Left lung (tissue), 10 donors: ENCODE measurements around the gene APEH. TPM values are rescaled to one million over a fixed set of nuclear protein-coding genes. Genes with fewer than 3 reads are reported as not detected.
"Not testable (repeated sequence)": the region's sequence is repeated elsewhere in the genome, so short reads cannot be mapped to it uniquely, and the experiment has no call there.

ENCODE experiments used
- ATAC-seq: fragments of 200-7000 bp; cut with Tn5 transposase; one replicate; pipeline ENCODE4 v1.9.1; 2020; ENCODE audit warnings: moderate library complexity
- DNase-seq, 4 donors: peaks; one replicate each; pipeline ENCODE4 v3.0.0-alpha.2; 2013 to 2020
- H3K27ac ChIP-seq, 2 donors: fragments of 200-600 bp; sonication (generic) in 1 of 2; one replicate each; pipeline versions ENCODE4 v1.5.0 to v1.8.0; 2020 to 2021
- H3K27me3 ChIP-seq, 2 donors: fragments of 200-600 bp; sonication (generic) in 1 of 2; one replicate each; pipeline versions ENCODE4 v1.5.0 to v1.8.0; 2020 to 2021
- H3K36me3 ChIP-seq, 2 donors: fragments of 200-600 bp; sonication (generic) in 1 of 2; one replicate each; pipeline versions ENCODE4 v1.5.0 to v1.8.0; 2020 to 2021
- H3K4me1 ChIP-seq, 2 donors: fragments of 200-600 bp; one replicate each; pipeline ENCODE4 v1.8.0; 2021
- H3K4me3 ChIP-seq, 2 donors: fragments of 200-600 bp; sonication (generic) in 1 of 2; one replicate each; pipeline versions ENCODE4 v1.5.0 to v1.8.0; 2020 to 2021; ENCODE audit warnings: mild to moderate bottlenecking in 1 of 2
- H3K9me3 ChIP-seq, 2 donors: fragments of 200-600 bp; sonication (generic) in 1 of 2; one replicate each; pipeline versions ENCODE4 v1.5.0 to v1.8.0; 2020 to 2021
- CTCF ChIP-seq, 2 donors: fragments of 200-600 bp; sonication (generic) in 1 of 2; IDR thresholded peaks; one replicate each; pipeline versions ENCODE4 v1.5.0 to v1.8.0; 2021; ENCODE audit warnings: antibody characterized with exemption in 2 of 2
- intact Hi-C, 2 donors: fragments of 100-400 bp; cut with DNase I; formaldehyde crosslinking; loops; one replicate each; pipeline versions ENCODE4 v1.11.2 to v1.14.2; 2022
- polyA plus RNA-seq, 6 donors: library from polyadenylated mRNA; unstranded; fragments of 120-200 nt; gene quantifications; one replicate each; pipeline ENCODE4 v1.2.1, GENCODE V29; 2013; ENCODE audit not compliant: insufficient read length in 6 of 6
- total RNA-seq, 2 donors: library from RNA; stranded (reverse); fragmentation: NEBNext Ultra II Directional; extraction: Animal tissue kit (Norgen Biotek cat#: 25700); gene quantifications; one replicate each; pipeline ENCODE4 v1.2.1, GENCODE V29; 2021
- donor health status: DM: no; HTN: yes; CAD: no.
- donor health status: DM: no; HTN: no; CAD: no.

APEH gene
- total and polyA plus RNA-seq, 8 donors = 88.6 to 122 (median 105) TPM

DNA sequence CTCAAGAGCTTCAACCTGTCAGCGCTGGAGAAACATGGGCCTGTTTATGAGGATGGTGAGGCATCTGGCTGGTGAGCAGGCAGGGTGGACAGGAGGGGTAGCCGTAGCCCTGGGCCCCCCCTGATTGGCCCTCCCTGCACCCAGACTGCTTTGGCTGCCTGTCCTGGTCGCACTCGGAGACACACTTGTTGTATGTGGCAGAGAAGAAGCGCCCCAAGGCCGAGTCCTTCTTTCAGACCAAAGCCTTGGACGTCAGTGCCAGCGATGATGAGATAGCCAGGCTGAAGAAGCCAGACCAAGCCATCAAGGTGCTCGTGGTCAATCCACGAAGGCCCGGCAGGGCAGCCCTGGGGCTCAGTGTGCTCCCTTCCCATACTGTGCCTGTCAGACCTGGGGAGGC is 1.8 kb downstream of the APEH start:
- intact Hi-C loops = no loop called here
- no peak for TF ChIP-seq CTCF (IDR thresholded peaks at IDR 0.05)
- Histone ChIP-seq H3K27ac (no peak overlapping the region), H3K4me3 (no peak overlapping the region), H3K36me3 (peaks cover 0 to 54% of the 10 kb centered on the region in 2 donors), H3K9me3 (no peaks in the 10 kb centered on the region), H3K4me1 (peaks cover 7 to 32% of the 10 kb centered on the region in 2 donors), H3K27me3 (no peaks in the 10 kb centered on the region)
- DNase-seq (peak in 1 of 4 donors; percentile 51), ATAC-seq (no peak)

DNA sequence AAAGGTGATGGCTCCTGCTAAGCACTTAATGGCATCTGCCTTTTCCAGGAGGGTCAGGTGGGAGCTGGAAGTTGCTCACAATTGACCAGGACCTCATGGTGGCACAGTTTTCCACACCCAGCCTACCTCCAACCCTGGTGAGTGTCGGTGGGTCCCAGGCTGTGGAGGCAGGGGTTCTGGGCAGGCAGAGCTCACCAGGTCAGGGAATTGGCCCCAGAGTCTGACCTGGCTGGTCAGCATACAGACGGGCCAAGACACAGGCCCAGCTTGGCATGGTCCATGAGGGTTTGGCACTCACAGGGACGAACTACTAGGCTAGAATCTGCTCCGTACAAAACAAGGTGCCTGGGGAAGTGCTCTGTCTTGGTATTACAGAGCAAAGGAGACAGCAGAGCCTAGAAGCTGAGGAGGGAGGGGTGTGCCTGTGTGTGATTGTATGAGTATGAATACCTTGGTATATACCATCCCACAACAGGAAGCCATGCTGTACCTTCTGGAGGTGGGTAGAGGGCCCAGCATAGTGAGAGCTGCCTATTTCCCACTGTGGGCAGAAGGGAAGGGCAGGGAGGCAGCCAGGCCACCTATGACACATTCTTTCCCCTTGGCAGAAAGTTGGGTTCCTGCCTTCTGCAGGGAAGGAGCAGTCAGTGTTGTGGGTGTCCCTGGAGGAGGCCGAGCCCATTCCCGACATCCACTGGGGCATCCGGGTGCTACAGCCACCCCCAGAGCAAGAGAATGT is 6.5 kb downstream of the APEH start:
- Histone ChIP-seq H3K4me1 (peaks cover 0 to 10% of the 10 kb centered on the region in 2 donors), H3K27me3 (peaks cover 0 to 4% of the 10 kb centered on the region in 2 donors), H3K27ac (no peak overlapping the region), H3K9me3 (no peaks in the 10 kb centered on the region), H3K4me3 (no peak overlapping the region), H3K36me3 (peaks cover 0 to 95% of the 10 kb centered on the region in 2 donors)
- TF ChIP-seq CTCF (IDR thresholded peaks at IDR 0.05) = no peak
- DNase-seq (no peak), ATAC-seq (no peak)
- intact Hi-C loops = no loop called here

GRCh38 chr3:49681232-49681522 is 7.0 kb downstream of the APEH start:
- H3K27ac ChIP-seq = no peak overlapping the region
- no peak overlapping the region for H3K4me3 ChIP-seq
- H3K4me1 ChIP-seq = peaks cover 0 to 9% of the 10 kb centered on the region in 2 donors
- H3K9me3 ChIP-seq = no peaks in the 10 kb centered on the region
- ATAC-seq = no peak
- DNase-seq = no peak
- H3K36me3 ChIP-seq = peaks cover 0 to 90% of the 10 kb centered on the region in 2 donors
- TF ChIP-seq CTCF (IDR thresholded peaks at IDR 0.05) = no peak
- peaks cover 0 to 9% of the 10 kb centered on the region in 2 donors for H3K27me3 ChIP-seq
- intact Hi-C loops = no loop called here

GRCh38 chr3:49681543-49681942 is 7.4 kb downstream of the APEH start:
- no peak for ATAC-seq
- TF ChIP-seq CTCF (IDR thresholded peaks at IDR 0.05) = no peak
- intact Hi-C loops = no loop called here
- Histone ChIP-seq H3K36me3 (peaks cover 0 to 86% of the 10 kb centered on the region in 2 donors), H3K4me3 (no peak overlapping the region), H3K27me3 (peaks cover 0 to 13% of the 10 kb centered on the region in 2 donors), H3K9me3 (no peaks in the 10 kb centered on the region), H3K4me1 (peaks cover 0 to 9% of the 10 kb centered on the region in 2 donors), H3K27ac (no peak overlapping the region)
- DNase-seq = no peak

DNA sequence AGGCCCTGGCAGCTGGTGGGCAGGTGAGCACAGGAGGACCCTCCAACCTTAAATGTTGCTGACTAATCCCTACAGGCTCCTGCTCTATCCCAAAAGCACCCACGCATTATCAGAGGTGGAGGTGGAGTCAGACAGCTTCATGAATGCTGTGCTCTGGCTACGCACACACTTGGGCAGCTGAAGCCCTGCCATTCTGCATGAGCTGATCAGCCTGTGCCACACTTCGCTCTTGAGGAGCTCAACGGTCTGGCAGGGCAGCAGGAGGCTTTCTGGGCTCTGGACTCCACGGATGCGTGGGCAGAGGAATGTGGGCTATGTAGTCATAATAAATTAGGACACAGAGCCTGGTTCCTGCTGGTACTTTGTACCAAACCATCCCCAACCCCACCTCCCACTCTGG is 9.0 kb downstream of the APEH start:
- Histone ChIP-seq H3K27ac (no peak overlapping the region), H3K4me1 (peaks cover 0 to 9% of the 10 kb centered on the region in 2 donors), H3K27me3 (peaks cover 0 to 23% of the 10 kb centered on the region in 2 donors), H3K36me3 (peaks cover 0 to 70% of the 10 kb centered on the region in 2 donors), H3K9me3 (no peaks in the 10 kb centered on the region), H3K4me3 (no peak overlapping the region)
- no peak for TF ChIP-seq CTCF (IDR thresholded peaks at IDR 0.05)
- DNase-seq (no peak), ATAC-seq (no peak)
- intact Hi-C loops = no loop called here

DNA sequence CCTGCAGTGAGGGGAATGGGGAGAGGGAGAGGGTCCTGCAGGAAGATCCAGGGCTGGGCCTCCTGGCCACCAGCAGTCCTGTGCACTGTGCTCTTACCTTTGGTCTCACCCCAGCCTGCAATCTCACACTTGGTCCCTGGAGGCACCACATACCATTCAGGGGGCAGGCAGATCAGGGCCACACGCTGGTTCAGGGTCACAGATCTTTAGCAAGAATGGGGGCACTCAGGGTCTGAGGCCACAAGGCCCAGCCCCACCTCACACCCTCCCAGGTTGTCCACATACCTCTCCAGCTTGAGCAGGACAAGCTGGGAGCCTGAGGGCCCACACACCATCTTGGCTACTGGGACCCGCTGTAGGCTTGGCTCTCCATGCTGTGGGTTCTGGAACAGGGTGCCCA is 10.3 kb downstream of the APEH start:
- intact Hi-C loops, H3K4me3 ChIP-seq, H3K27ac ChIP-seq, H3K9me3 ChIP-seq, ATAC-seq: not testable (repeated sequence)
- peaks cover 0 to 57% of the 10 kb centered on the region in 2 donors for H3K36me3 ChIP-seq
- peaks cover 0 to 18% of the 10 kb centered on the region in 2 donors for H3K4me1 ChIP-seq
- peak in 1 of 4 donors; percentile 19 for DNase-seq
- peaks cover 0 to 23% of the 10 kb centered on the region in 2 donors for H3K27me3 ChIP-seq

DNA sequence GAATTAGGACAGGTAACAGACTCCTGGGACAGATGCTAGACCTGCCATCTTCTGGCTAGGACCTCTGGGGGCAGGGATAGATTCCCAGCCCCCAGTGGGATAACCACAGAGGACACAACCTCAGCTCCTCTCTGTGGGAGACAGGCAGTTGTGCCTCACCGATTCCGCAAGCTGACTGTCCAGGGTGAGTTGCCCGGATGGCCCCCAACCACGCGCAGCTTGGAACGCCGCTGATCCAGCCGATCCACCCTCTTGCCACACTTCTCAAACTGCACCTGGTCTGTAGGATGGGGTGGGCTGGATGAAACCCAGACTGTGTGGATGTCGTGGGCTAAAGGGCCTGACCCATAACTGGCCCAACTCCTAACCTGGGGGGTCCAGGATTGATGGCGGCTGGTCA is 11.0 kb downstream of the APEH start:
- intact Hi-C loops, H3K9me3 ChIP-seq, ATAC-seq, H3K4me3 ChIP-seq, H3K27ac ChIP-seq: not testable (repeated sequence)
- peaks cover 0 to 23% of the 10 kb centered on the region in 2 donors for H3K27me3 ChIP-seq
- H3K36me3 ChIP-seq = peaks cover 0 to 51% of the 10 kb centered on the region in 2 donors
- DNase-seq = peak in 1 of 4 donors; percentile 54
- peaks cover under 1 to 22% of the 10 kb centered on the region in 2 donors for H3K4me1 ChIP-seq

- Histone ChIP-seq H3K4me1 (peaks cover 7 to 29% of the 10 kb centered on the region in 2 donors), H3K36me3 (peaks cover 0 to 43% of the 10 kb centered on the region in 2 donors), H3K4me3 (peak overlapping the region in 1 of 2 donors; percentile 36), H3K27me3 (peaks cover 0 to 23% of the 10 kb centered on the region in 2 donors)
- intact Hi-C loops, H3K27ac ChIP-seq, H3K9me3 ChIP-seq: not testable (repeated sequence)
- peak; percentile 1 for ATAC-seq
- peak in 1 of 4 donors; percentile 70 for DNase-seq
Measured at GRCh38 chr3:49685846-49686245, 11.7 kb downstream of the APEH start.
